NCI-H82 (cell line): Measurements from ENCODE around the gene TTC34.
"Not testable (repeated sequence)": the region's sequence is repeated elsewhere in the genome, so short reads cannot be mapped to it uniquely, and the experiment has no call there.

Experiments
- DNase-seq: peaks from one replicate; lab custom pipeline; 2025; lab: John Stamatoyannopoulos, UW

TTC34 gene

DNA sequence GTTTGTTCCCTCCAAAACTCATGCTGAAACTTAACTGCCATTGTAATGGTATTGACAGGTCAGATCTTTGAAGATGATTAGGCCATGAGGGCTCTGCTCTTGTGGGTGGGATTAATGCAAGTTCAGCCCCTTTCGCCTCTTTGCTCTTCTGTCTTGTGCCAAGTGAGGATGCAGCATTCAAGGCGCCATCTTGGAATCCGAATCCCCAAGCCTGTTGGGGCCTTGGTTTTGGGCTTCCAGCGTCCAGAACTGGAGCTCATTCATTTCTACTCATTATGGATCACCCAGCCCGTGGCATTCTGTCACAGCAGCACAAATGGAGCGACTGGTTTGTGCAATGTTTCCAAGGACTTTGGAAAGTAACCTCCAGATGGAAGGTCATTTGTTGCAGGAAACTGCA, 5.6 kb downstream of the TTC34 start:
- no peak for DNase-seq

DNA sequence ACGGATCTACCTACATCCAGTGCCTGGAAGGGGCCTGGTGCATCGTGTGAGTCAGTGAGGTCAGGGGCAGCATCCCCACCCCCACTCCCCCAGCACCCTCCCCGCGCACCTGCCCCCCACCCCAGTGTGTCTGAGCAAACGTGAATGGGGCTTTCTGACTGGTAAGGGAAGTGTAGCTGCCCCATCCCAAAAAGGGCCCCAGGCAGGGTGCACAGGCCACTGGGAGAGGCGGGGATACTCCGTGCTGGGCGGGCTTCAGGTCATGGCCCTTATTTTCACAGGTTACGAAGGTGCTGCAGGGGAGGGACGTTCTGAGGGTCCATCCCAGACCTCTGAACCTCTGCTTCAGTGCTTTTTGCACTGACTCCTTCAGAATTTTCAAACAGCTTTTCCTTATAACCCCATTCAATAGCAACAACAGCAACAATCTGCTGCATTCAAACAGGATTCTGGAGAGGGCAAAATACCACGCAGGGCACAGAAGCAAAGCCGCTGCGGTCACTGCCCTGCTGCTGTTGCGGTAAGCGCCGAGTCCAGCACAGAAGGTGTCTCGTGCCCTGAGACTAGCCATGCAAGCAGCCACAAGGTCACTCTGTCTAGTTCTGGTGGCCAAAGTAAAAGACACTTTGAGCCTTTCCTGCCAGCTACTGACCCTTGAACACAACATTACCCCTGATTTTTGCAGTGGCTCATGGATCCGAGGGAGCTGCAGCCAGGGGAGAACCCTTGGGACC, 10.3 kb downstream of the TTC34 start:
- no peak for DNase-seq

DNA sequence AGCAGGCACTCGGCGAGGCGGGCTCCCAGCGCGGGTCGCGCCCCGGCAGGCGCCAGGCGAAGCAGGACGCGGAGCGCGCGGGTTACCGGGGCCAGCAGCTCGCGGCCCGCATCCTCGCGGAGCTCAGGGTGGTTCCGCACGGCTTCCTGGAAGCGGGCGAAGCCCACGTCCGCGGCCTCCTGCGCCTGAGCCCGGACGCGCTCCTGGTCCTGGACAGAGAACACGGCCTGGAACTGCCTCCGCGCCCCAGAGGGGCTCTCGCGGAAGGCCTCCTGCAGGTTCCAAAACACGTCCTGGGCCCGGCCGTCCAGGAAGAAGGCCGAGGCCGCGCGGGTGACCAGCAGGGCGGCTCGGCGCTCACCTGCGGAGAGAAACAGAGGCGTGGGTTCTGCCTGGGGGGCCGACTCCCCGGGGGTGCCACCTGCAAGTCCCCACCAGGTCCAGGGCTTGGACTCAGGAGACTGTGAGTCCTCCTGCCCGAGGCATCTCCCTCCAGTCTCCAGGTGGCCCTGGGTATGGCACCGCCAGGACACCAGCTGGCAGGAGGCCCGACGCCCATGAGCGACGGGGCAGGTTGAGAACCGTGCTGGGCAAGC, 11.4 kb downstream of the TTC34 start:
- DNase-seq, result no peak

- DNase-seq, result no peak
These were observed 12.1 kb downstream of the TTC34 start for GRCh38 chr1:2789164-2789985.

DNA sequence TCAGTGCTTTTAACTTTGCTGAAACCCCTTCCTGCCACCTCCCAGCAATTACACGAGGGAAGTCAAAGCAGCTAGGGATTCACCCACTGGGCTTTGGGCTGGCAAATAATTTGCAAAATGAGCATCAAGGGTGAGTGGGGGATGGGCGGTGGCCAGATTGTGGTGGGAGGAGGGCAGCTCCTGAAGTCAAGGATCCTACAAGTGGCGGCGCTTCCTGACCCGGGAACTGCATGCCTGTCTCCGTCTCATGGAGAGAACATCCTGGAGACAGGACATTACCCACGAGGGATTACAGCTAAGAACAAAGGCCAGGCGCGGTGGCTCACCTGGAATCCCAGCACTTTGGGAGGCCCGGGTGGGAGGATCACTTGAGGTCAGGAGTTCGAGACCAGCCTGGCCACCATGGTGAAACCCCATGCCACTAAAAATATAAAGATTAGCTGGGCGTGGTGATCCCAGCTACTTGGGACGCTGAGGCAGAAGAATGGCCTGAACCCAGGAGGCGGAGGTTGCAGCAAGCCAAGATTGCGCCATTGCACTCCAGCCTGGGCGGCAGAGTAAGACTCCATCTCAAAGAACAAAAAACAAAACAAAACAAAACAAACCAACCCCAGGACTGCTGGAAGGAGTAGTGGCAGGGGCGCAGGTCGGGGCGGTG, 12.9 kb downstream of the TTC34 start:
- DNase-seq, result no peak

DNA sequence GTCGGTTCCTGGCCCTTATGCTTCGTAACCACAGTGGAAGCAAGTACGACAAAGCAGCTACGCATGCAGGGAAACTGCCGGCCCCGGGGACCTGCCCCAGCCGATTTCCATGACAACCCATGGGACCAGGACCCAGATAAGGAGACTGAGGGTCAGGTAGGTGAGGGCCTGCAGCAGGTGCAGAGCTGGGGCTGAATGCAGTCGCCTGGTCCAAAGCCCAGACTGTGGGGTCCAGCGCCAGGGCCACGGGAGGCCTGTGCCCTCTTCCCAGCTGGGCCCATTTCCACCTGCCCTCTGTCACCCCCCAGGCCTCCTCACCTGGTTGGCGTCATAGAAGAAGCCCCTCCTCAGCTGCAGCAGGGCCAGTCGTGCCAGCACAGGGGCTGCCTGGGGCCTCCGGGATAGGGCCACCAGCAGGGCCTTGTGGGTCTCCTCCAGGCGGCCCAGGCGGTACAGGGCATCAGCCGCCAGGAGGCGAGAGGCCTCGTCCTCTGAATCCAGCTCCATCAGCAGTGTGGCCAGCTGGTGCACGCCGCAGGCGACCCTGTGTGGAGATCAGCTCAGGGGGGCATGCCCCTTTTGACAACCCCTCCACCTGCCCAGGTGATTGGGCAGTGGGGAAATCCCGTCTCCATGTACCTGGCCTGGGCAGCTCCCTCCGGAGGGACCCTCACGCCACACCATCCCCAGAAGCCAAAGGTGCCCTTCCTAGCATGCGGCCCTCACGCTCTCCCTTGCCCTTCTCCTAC, 14.2 kb downstream of the TTC34 start:
- peak; percentile 11 for DNase-seq

- DNase-seq, result peak; percentile 43
These were observed 14.9 kb downstream of the TTC34 start for GRCh38 chr1:2786329-2787162.

DNA sequence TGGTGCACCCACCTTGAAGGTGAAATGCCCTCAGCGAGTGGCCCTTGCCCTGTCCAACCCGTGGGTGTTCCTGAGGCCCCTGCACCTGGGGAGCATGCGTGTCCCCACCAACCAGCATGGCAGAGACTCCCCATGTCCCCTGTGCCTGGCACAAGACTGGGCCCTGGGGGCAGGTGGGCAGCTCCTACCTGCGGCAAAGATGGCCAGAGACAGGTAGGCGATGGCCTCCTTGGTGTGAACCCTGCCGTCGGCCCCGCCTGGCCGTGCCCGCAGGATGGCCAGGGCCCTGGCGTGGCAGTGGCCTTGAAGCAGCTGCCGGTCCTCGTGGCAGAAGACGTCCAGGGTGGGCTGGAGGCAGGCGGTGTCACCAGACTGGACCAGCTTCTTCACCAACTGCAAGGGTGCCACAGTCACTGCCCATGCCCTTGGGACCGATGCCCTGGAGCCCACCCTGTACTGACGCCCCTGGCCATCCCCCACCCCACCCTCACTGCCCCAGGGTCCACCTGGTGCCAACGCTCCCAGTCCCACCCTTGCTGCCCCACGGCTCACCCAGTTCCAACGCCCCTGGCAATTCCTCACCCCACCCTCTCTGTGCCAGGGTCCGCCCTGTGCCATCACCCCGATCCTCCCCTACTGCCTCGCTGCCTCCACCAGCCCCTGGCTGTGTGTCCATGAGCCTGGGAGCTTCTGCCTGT, 15.7 kb downstream of the TTC34 start:
- no peak for DNase-seq

DNA sequence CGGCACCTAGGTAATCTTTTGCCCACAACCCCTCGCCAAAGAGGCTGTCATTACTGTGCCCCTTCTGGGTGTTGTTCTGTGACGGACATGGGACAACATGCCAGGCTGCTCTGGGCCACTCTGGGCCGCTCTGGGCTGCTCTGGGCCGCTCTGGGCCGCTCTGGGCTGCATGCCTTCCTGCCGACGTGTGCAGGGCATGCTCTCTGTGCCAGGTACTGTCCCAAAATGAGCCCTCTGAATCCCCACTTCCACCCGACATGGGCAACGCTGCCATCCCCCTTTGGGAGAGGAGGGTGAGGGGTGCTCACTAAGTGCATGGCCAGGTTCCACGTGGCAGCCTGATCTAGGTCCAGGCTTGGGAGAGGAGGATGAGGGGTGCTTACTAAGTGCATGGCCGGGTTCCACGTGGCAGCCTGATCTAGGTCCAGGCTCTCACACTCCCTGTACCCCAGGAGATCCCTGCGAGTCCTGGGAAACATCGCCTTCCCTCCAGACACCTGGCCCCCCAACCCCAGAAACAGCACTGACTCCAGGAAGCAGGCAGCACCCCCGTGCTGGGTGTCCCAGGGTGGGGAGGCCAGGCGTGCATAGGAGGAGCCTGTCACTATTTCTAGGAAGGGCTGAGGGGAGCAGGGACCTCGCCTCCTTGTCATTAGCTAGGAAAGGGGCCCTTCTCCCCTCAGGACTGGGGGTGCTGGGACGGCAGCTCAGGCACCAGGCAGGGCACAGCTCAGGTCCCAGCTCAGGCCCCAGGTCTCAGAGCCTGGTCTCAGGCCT, 16.5 kb downstream of the TTC34 start:
- DNase-seq, result no peak

DNA sequence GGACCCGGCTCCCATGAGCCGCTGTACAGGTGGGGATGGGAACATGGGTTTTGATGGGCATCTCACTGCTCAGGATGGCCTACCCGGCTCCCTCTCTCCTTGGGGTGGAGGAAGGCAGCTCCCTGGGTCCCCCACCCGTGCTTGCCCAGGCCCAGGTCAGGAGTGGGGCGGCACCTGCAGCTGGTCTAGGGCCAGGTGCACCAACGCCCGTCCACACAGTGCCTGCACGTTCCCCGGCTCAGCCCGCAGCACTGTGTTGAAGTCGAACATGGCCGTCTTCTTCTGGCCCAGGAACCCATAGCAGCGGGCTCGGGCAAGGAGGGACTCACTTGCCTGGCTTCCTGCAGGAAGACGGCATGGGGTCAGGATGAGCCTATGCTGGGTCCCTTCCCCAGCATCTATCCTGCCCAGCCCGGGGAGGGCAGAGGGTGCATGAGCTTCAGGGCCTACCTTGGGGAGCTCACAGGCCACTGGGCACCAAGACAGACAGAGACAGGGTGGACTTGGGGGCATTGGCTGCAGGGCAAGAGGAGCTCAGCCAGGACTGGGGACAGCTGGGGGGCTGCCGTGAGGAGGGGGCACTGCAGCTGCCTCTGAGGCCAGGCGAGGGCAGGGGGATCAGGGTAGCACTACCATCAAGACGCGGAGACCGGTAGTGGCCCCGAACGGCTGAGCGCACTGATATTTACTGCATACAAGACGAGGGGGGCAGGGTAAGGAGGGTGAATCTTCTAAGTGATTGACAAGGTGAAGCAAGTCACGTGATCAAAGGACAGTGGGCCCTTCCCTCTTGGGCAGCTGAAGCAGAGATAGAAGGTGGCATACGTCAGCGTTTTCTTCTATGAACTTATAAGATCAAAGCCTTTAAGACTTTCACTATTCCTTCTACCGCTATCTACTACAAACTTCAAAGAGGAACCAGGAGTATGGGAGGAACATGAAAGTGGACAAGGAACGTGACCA, 17.8 kb downstream of the TTC34 start:
- DNase-seq, result no peak

DNA sequence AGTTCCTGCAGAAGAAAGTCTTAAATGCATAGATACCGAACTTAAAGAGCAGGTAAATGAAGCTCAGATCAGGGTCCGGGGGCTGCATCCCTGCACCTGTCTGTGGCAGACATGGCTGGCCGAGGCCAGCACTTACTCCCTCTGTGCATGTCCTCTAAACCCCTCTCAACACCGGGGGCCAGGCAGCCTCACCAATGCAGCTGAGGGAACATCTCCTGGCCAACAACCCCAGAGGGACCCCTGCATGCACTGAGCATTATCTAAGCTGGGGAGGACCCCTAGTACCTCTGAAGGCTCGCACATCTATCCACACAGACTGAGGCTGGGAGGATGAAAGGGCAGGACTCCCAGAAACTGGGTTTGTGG, 18.4 kb downstream of the TTC34 start:
- DNase-seq, result no peak

DNA sequence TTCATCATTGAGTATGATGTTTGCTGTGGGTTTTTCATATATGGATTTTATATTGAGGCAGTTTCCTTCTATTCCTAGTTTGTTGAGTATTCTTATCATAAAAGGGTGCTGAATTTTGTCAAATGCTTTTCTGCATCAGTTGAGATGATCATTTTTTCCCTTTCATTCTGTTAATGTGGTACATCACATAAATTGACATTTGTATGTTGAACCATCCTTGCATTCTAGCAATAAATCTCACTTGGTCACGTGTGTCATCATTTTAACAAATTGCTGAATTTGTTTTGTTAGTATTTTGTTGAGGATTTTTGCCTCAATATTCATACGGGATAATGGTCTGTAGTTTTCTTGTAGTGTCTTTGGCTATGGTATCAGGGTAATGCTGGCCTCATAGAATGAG, 19.9 kb downstream of the TTC34 start:
- DNase-seq, result no peak

DNA sequence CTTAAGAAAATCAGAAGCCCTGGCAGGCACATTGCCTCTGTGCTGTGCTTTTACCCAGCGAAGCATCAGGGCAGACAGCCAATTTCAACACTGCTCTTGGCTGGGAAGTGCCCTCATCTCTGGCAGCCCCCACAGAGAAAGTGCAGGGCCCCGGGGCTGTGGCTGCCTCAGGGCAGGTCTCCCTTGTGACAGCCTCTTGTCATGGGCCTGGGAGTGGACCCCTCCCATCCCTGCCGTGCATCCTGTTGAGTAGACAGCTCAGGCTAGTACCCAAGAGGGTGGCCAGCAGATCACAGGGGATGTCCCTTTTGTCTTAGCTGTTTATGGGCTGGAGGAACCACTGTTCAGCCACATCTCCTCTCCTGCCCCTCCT, 23.3 kb downstream of the TTC34 start:
- no peak for DNase-seq

DNA sequence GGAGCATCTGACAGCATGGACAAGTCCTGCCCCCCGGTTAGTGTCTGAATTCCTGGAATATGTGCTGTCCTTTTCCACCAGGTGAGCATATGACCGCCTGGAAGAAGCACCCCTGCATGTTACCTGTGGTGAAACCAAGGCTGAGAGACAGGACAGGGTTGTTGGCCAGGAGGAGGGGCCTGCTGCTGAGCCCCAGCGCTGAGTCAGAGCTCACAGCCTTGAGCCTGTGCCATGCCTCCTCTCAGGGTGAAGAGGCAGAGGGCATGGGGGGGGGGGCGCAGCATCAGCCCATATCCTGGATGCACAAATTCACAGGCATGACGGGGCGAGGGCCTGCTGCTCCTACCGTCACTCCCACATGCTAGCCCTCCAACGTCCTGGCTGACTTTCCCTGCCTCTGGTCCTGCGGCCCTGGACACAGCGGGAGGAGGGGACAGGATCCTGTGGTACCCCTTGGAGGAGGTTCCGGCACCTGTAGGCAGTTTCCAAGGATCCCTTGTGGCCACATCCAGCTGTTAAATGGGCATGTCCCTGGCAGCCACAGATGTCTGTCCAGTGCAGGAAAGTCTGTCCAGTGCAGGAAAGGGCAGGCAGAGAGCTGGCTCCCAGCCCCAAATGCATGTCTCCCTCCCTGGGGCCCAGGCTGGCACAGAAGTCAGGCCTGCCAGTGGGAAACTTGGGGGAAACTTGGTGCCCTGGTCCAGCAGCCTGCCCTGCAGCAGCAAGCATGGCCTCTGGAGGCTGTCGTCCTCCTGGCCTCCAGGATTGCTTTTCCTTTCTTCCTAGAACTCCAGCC, 23.9 kb downstream of the TTC34 start:
- no peak for DNase-seq

DNA sequence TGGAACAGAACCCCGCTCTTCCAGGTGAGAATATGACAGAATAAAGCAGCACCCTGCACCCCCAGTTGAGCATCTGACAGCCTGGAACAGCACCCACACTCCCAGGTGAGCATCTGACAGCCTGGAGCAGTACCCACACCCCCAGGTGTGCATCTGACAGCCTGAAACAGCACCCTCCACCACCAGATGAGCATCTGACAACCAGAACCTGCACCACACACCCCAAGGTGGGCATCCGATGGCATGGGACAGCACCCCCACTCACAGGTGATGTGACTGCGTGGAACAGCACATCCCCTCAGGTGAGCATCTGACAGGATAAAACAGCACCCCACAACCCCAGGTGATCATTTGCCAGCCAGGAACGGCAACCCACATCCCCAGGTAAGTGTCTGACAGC, 26.2 kb downstream of the TTC34 start:
- not testable (repeated sequence) for DNase-seq

GRCh38 chr1:2768052-2768451, 33.4 kb downstream of the TTC34 start:
- DNase-seq, result not testable (repeated sequence)

GRCh38 chr1:2759433-2759832, 42.1 kb downstream of the TTC34 start:
- DNase-seq, result peak; percentile 16

DNA sequence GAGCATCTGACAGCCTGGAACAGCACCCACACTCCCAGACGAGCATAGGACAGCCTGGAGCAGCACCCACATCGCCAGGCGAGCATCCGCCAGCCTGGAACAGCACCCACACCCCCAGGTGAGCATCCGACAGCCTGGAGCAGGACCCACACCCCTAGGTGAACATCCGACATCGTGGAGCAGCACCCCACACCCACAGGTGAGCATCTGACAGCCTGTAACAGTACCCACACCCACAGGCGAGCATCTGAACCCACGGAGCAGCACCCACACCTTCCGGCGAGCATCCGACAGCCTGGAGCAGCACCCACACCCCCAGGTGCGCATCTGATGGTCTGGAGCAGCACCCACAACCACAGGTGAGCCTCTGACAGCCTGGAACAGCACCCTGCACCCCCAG, 44.0 kb downstream of the TTC34 start:
- DNase-seq, result not testable (repeated sequence)
